ENCODE results near the gene PXDN. TPM values are rescaled to one million over a fixed set of nuclear protein-coding genes. Genes with fewer than 3 reads are reported as not detected.
"Not testable (repeated sequence)": the region's sequence is repeated elsewhere in the genome, so short reads cannot be mapped to it uniquely, and the experiment has no call there.

Gene PXDN
- total RNA-seq, 2 donors from 2014 or later = 9.5 to 20.0 TPM

GRCh38 chr2:1784986-1785617 lies 40.8 kb upstream of the PXDN start:
- no peak overlapping the region for H3K27ac ChIP-seq
- no peak overlapping the region for H3K4me3 ChIP-seq
- DNase-seq = no peak
- H3K9me3 ChIP-seq = no peaks in the 10 kb centered on the region
- H3K36me3 ChIP-seq = no peaks in the 10 kb centered on the region
- no peak overlapping the region for H3K9ac ChIP-seq (ENCODE audit: low read depth in 2 of 2, low read length in 2 of 2)
- no peaks in the 10 kb centered on the region for H3K27me3 ChIP-seq
- TF ChIP-seq CTCF (IDR thresholded peaks at IDR 0.05) = no peak
- intact Hi-C loops (cut with DNase I) = no loop called here
- H3K4me1 ChIP-seq = no peaks in the 10 kb centered on the region

- intact Hi-C loops (cut with DNase I) = no loop called here
- no peak for DNase-seq
These were observed 39.8 kb upstream of the PXDN start for GRCh38 chr2:1784087-1784486.

GRCh38 chr2:1782514-1782913 lies 38.2 kb upstream of the PXDN start:
- Histone ChIP-seq H3K4me1 (no peaks in the 10 kb centered on the region), H3K36me3 (no peaks in the 10 kb centered on the region), H3K4me3 (no peak overlapping the region), H3K9ac (ENCODE audit: low read depth in 2 of 2, low read length in 2 of 2) (no peak overlapping the region), H3K9me3 (no peaks in the 10 kb centered on the region), H3K27me3 (no peaks in the 10 kb centered on the region), H3K27ac (no peak overlapping the region)
- no peak for DNase-seq
- TF ChIP-seq CTCF (IDR thresholded peaks at IDR 0.05) = no peak
- intact Hi-C loops (cut with DNase I) = no loop called here

More at GRCh38 chr2:1784087-1784486, 39.8 kb upstream of the PXDN start:
- Histone ChIP-seq H3K9me3 (no peaks in the 10 kb centered on the region), H3K27ac (no peak overlapping the region), H3K4me1 (no peaks in the 10 kb centered on the region), H3K4me3 (no peak overlapping the region), H3K9ac (ENCODE audit: low read depth in 2 of 2, low read length in 2 of 2) (no peak overlapping the region), H3K36me3 (no peaks in the 10 kb centered on the region), H3K27me3 (no peaks in the 10 kb centered on the region)
- no peak for TF ChIP-seq CTCF (IDR thresholded peaks at IDR 0.05)

GRCh38 chr2:1781291-1782080 lies 37.2 kb upstream of the PXDN start:
- H3K27me3 ChIP-seq = no peaks in the 10 kb centered on the region
- H3K9ac ChIP-seq (ENCODE audit: low read depth in 2 of 2, low read length in 2 of 2) = no peak overlapping the region
- intact Hi-C loops (cut with DNase I) = no loop called here
- H3K4me1 ChIP-seq = no peaks in the 10 kb centered on the region
- H3K9me3 ChIP-seq = no peaks in the 10 kb centered on the region
- no peak overlapping the region for H3K4me3 ChIP-seq
- no peak for DNase-seq
- no peak for TF ChIP-seq CTCF (IDR thresholded peaks at IDR 0.05)
- H3K27ac ChIP-seq = no peak overlapping the region
- no peaks in the 10 kb centered on the region for H3K36me3 ChIP-seq

- Histone ChIP-seq H3K9me3 (no peaks in the 10 kb centered on the region), H3K27ac (no peak overlapping the region), H3K36me3 (no peaks in the 10 kb centered on the region), H3K27me3 (no peaks in the 10 kb centered on the region), H3K4me3 (no peak overlapping the region), H3K9ac (ENCODE audit: low read depth in 2 of 2, low read length in 2 of 2) (no peak overlapping the region), H3K4me1 (no peaks in the 10 kb centered on the region)
- TF ChIP-seq CTCF (IDR thresholded peaks at IDR 0.05) = no peak
- DNase-seq = no peak
- intact Hi-C loops (cut with DNase I) = no loop called here
These were observed 36.4 kb upstream of the PXDN start for GRCh38 chr2:1780693-1781092.

GRCh38 chr2:1780054-1780453 lies 35.7 kb upstream of the PXDN start:
- intact Hi-C loops (cut with DNase I); H3K4me3 ChIP-seq; H3K27me3 ChIP-seq; DNase-seq; H3K9me3 ChIP-seq; H3K27ac ChIP-seq; H3K36me3 ChIP-seq; H3K9ac ChIP-seq (ENCODE audit: low read depth in 2 of 2, low read length in 2 of 2); H3K4me1 ChIP-seq: not testable (repeated sequence)
